HG03469 (cell line): Measurements from ENCODE around the gene MBD5.
"Not testable (repeated sequence)": the region's sequence is repeated elsewhere in the genome, so short reads cannot be mapped to it uniquely, and the experiment has no call there.

Experiments used
- ATAC-seq: cut with Tn5 transposase; IDR thresholded peaks from one replicate; pipeline ENCODE4 v1.9.1; 2021; ENCODE audit warnings: mild to moderate bottlenecking, moderate library complexity, moderate number of reproducible peaks; ENCODE audit not compliant: unreplicated experiment

The MBD5 gene

GRCh38 chr2:148021059-148021861, at the start of gene MBD5:
Gene MBD5 (plus strand): TSS chr2:148021091.
- no peak for ATAC-seq

- ATAC-seq: no peak
Measured at GRCh38 chr2:147976102-147976501, 44.8 kb upstream of the MBD5 start.

- no peak for ATAC-seq
Measured at GRCh38 chr2:147977679-147978078, 43.2 kb upstream of the MBD5 start.

- no peak for ATAC-seq
Measured at GRCh38 chr2:147980940-147981528, 39.9 kb upstream of the MBD5 start.

GRCh38 chr2:147989102-147989501, 31.8 kb upstream of the MBD5 start:
- ATAC-seq: no peak

GRCh38 chr2:147989809-147990403, 31.0 kb upstream of the MBD5 start:
- ATAC-seq: peak; percentile 59

GRCh38 chr2:147994965-147995364, 25.9 kb upstream of the MBD5 start:
- not testable (repeated sequence) for ATAC-seq

- ATAC-seq: no peak
Measured at GRCh38 chr2:147996828-147997227, 24.1 kb upstream of the MBD5 start.

GRCh38 chr2:147998203-147998602, 22.7 kb upstream of the MBD5 start:
- no peak for ATAC-seq

- ATAC-seq: no peak
Measured at GRCh38 chr2:147999126-147999525, 21.8 kb upstream of the MBD5 start.

- no peak for ATAC-seq
Measured at GRCh38 chr2:148000095-148000494, 20.8 kb upstream of the MBD5 start.

GRCh38 chr2:148002420-148002819, 18.5 kb upstream of the MBD5 start:
- not testable (repeated sequence) for ATAC-seq

- ATAC-seq: no peak
Measured at GRCh38 chr2:148006249-148007007, 14.5 kb upstream of the MBD5 start.

- no peak for ATAC-seq
Measured at GRCh38 chr2:148007219-148007900, 13.5 kb upstream of the MBD5 start.

GRCh38 chr2:148008411-148008810, 12.5 kb upstream of the MBD5 start:
- ATAC-seq: not testable (repeated sequence)

- no peak for ATAC-seq
Measured at GRCh38 chr2:148013876-148014275, 7.0 kb upstream of the MBD5 start.

- no peak for ATAC-seq
Measured at GRCh38 chr2:148014616-148015015, 6.3 kb upstream of the MBD5 start.

- ATAC-seq: peak; percentile 40
Measured at GRCh38 chr2:148020111-148021058, 506 bp upstream of the MBD5 start, which contains the start of gene ORC4. Gene ORC4 (minus strand): TSS chr2:148020737. CDS start chr2:147975958, 44,779 bp downstream.

GRCh38 chr2:148021886-148022285, 995 bp downstream of the MBD5 start:
- no peak for ATAC-seq
